NOMO-1 (cell line): Measurements from ENCODE around the gene ZBTB7B.
"Not testable (repeated sequence)": the region's sequence is repeated elsewhere in the genome, so short reads cannot be mapped to it uniquely, and the experiment has no call there.

ENCODE experiments used
- DNase-seq, 2 experiments: peaks; one replicate each; lab custom pipeline; 2025; ENCODE audit not compliant: unreplicated experiment in 2 of 2; lab: John Stamatoyannopoulos, UW

The ZBTB7B gene

DNA sequence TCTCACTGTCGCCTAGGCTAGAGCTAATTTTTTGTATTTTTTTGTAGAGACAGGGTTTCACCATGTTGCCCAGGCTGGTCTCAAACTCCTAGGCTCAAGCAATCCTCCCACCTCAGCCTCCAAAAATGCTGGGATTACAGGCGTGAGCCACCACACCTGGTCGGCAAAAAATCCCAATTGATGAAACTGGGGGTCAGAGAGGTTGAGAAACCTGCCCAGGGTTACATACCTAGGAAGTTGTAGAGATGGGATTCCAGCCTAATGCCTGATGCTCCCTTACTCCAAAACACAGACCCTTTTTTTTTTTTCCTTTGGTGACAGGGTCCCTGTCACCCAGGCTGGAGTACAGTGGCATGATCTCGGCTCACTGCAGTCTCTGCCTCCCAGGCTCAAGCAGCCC, 15.9 kb upstream of the ZBTB7B start:
- DNase-seq, result not testable (repeated sequence)

DNA sequence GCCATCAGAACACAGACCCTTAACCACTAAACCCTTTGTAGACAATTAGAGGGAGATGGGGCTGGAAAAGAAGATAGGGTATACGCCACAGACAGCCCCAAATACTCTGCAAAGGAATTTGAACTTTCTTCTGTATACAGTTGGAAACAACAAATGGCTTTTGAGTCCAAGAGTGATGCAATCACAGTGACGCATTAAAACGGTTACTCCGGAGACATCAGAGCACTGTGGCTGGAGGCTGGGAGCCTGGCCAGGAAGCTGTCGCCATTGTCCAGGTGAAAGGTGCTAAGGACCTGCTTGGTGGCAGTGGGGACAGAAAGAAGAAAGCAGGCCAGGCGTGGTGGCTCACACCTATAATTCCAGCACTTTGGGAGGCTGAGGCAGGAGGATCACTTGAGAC, 15.3 kb upstream of the ZBTB7B start:
- no peak for DNase-seq

DNA sequence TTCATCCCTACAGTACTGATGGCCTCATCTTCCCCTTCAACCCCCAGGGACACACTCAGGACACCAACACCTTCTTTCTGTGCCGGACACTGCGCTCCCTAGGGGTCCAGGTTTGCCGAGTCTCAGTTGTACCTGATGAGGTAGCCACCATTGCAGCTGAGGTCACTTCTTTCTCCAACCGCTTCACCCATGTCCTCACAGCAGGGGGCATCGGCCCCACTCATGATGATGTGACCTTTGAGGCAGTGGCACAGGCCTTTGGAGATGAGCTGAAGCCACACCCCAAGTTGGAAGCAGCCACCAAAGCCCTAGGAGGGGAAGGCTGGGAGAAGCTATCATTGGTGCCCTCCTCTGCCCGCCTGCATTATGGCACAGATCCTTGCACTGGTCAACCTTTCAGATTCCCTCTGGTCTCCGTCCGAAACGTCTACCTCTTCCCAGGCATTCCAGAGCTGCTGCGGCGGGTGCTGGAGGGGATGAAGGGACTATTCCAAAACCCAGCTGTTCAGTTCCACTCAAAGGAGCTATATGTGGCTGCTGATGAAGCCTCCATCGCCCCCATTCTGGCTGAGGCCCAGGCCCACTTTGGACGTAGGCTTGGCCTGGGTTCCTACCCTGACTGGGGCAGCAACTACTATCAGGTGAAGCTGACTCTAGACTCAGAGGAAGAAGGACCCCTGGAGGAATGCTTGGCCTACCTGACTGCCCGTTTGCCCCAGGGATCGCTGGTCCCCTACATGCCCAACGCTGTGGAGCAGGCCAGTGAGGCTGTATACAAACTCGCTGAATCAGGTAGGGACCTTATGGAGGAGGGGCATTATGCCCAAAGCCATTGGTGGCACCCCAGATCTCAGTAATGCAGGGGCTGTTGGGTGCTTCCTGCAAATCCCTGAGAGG, 14.3 kb upstream of the ZBTB7B start:
- DNase-seq, result no peak

DNA sequence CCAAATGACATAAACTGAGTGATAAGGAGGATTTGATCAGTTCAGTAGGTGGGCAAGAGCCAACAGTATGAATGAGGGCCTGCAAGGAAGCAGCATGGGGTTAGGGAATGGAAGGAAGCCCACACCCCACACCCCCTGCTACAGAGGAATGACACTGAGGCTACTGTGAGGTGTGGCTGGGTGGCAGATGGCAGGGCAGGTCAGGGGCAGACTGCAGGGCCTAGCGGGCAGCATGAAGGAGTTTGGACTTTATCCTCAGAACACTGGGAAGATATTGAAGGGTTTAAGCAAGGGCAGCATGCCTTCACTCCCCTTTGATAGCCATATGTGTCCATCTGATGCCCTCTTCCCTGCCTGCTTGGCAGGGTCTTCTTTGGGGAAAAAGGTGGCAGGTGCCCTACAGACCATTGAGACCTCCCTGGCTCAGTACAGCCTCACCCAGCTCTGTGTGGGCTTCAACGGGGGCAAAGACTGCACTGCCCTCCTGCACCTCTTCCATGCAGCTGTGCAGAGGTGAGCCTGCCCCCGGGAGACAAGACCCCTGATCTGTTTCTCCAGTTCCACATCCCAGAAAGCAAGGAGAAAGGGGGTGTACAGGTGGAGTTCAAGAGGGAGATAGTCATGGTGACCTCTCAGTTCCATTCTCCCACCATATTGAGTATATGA, 13.3 kb upstream of the ZBTB7B start:
- DNase-seq, result no peak

DNA sequence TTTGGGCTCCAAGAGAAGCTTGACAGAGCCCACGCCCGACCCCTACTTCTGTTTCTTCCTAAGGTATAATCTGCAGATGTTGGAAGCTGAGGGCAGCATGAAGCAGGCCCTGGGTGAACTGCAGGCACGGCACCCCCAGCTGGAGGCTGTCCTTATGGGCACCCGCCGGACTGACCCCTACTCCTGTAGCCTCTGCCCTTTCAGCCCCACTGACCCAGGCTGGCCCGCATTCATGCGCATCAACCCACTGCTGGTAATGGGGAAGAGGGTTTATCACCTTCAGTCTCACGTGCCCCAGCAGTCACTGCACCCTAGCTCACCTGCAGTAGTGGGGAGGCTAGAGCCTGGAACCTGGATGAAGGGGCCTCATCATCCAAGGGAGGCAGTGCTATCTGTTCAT, 12.3 kb upstream of the ZBTB7B start:
- no peak for DNase-seq

DNA sequence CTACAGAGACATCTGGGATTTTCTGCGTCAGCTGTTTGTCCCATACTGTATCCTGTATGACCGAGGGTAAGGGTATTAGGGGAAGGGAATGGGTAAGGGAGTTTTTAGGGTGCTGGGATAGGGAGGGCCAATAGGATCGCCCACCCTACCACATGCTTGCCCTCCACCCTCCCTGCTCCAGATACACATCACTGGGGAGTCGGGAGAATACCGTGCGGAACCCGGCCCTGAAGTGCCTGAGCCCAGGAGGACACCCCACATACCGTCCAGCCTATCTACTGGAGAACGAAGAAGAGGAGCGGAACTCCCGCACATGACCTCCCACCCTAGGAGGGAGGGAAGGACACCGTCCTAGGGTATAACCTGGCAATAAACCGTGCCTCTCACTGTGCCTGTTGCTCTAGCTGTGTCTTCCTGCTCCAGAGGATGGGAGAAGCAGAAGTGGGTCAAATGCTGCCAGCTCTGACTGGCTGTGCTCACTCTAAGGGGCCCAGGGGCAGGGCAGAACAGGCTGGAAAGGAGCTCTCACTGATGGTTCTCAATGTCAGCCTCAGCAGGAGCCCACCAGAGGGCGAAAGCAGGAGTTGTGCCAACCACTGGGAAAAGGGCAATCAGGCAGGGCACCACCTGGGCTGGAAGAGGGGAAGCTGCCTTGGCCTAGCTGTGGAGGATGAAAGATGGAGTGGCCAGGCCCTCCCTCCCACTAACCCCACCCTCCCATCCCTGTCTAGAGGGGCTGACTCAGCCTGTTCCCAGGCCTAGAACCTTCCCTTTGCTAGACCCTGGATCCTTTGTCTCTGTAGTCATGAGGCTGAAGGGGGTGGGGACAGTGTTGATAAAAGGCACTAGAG, 9.7 kb upstream of the ZBTB7B start:
- DNase-seq, result no peak

DNA sequence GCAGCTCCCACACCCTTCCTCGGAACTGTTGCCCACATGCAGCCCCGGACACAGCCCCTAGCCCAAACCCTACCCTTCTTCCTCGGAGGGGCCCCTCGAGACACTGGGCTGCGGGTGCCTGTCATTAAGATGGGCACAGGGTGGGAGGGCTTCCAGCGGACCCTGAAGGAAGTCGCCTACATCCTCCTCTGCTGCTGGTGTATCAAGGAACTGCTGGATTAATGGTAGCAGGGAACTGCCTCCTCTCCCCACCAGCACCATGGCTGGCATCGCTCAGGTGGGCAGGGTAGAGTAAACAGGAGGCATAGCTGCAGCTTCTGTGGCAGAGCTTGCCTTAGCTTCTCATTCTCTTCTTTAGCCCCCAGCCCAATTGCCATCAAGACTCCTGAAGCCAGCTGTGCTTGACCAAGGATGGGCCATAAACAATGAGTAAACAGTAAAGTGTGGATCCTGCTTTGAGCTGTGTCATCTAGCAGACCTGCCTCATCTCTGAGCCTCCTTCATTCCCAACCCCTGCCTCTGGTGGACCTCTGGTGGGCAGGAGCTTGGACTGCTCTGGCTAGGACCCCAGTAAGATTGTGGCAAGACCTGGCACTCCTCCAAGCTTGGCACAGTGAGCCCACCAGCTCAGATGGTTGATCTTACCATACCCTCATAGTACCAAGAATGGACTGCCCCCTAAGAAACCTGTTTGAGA, 8.9 kb upstream of the ZBTB7B start, which contains the start of gene LENEP:
Gene LENEP, plus strand, starts transcription at position 15 of the 697 bp plus-strand sequence. Its CDS starts 22 bp downstream, at position 37.
- no peak for DNase-seq

DNA sequence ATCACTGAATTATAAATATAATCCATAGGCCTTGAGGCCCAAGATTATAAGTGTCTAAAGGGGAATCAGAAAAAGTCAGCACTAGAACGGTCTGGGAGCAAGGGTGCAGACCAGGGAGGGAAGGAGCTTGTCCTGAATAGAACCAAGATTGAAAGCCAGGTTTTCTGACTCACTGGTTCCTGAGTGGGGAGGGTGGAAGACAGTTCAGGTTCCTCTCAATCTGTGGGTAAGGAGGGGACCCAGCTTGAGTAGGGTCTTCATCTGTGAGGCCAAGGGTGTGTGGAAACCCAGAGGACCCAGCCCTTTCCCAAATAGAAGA, 8.4 kb upstream of the ZBTB7B start:
- no peak for DNase-seq

DNA sequence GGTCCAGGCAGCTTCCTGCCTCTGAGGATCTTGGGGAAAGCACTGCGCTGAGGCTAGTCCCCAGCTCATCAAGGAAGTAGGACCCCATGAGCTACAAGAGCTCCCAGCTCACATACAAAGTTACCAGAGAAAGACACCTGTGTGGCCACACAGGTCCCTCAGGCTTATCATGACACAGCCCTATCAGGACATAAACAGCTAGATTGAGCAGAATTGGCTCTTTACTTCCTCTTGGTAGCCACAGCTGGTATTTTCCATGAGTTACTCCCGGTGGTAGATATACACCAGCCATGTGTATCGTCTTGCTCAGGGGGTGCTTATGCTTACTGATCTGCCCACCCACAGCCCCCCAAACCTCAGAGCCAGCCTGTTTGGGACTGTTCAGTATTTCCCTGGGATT, 8.0 kb upstream of the ZBTB7B start:
- no peak for DNase-seq

DNA sequence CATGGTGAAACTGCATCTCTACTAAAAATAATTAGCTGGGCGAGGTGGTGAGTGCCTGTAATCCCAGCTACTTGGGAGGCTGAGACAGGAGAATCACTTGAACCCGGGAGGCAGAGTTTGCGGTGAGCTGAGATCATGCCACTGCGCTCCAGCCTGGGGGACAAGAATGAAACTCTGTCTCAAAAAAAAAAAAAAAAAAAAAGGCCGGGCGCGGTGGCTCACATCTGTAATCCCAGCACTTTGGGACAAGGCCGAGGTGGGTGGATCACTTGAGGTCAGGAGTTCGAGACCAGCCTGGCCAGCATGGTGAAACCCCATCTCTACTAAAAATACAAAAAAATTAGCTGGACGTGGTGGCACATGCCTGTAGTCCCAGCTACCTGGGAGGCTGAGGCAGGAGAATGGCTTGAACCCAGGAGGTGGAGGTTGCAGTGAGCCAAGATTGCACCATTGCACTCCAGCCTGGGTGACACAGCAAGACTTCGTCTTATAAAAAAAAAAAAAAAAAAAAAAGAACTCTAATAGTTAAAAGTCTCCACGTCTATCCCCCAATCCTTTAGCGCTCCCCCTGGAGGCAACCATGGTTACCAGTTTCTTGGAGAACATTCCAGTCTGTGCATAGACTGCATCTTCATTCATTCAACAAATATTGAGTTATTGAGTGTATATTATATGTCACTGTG, 7.2 kb upstream of the ZBTB7B start:
- peak in 1 of 2 experiments; percentile 20 for DNase-seq

DNA sequence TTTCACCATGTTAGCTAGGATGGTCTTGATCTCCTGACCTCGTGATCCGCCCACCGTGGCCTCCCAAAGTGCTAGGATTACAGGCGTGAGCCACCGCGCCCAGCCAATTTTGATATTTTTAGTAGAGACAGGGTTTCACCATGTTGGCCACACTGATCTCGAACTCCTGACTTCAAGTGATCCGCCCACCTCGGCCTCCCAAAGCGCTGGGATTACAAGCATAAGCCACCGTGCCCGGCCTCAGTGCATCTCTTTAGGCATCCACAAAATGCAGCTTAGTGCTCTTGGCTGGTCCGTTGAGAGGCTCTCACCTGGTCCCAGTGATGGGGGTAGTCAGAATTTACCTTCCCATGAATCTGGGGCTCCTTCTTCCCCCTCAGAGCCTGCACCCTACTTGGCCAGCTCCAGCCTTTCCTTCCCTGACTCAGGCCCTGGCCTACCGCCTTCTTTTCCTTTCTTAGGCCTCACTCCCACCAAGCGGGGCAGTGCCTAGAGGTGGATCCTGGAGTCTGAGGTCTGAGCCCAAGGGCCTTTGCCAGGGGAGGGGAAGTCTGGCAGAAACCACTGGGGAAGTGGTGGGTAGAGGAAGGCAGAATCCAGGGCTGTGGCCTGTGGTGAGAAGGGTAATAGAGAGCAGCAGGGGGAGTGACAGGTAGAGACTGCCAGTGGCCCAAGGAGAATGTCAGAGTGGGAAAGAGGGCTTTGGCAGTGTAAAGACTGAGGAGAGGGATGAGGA, 5.5 kb upstream of the ZBTB7B start:
- DNase-seq, result peak; percentile 37 to 41

DNA sequence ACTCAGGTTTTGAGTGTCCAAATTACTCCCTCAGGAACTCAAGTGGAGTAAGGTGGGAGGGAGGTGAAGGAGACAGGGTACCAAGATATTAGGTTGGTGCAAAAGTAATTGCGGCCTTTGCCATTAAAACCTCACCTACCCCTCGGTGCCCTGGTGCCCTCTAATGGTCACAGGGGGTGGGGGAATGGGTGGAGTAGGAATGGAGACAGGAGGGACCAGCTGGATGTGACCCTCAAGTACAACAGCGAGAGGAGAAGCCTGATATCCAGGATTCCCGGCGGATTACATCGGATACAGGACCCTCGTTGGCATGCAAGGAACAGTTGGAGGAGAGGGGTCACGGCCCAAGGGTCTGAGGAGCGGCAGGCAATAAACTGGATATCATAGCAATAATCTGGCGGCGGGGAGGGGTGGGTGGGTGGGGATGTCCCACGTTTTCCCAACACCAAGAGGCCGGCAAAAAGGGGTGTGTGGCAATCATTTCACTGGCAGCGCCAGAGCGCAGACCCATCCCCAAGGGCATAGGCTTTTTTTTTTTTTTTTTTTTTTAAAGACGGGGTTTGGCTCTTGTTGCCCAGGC, 4.3 kb upstream of the ZBTB7B start:
- no peak for DNase-seq

DNA sequence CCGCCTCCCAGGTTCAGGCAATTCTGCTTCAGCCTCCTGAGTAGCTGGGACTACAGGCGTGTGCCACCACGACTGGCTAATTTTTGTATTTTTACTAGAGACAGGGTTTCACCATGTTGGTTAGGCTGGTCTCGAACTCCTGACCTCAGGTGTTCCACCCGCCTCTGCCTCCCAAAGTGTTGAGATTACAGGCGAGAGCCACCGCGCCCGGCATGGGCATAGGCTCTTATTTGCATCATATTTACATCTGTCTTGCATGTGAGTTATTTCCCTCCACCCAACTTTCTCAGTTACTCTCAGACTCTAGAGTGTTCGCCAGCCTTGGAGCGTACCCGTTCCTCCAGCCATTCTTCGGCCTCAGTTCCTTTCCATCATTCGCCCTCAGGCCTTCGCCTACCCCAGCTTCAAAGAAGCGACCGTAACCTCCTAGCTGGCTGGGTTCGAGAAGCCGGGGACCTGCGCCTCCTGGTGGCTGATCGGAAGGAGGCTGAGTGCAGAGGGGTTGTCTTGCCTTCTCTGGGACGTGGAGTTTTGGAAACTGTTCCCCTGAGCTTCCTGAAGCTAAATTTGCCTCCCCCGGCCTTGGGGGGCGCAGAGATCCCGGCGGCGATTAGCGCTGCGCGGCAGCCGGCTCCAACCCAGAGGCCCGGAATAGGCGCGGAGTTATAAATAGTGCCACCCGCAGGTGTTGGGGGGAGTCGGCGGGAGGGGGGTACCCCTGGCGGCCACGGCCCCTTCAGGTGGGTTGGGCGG, 3.6 kb upstream of the ZBTB7B start:
- peak; percentile 50 to 60 for DNase-seq

DNA sequence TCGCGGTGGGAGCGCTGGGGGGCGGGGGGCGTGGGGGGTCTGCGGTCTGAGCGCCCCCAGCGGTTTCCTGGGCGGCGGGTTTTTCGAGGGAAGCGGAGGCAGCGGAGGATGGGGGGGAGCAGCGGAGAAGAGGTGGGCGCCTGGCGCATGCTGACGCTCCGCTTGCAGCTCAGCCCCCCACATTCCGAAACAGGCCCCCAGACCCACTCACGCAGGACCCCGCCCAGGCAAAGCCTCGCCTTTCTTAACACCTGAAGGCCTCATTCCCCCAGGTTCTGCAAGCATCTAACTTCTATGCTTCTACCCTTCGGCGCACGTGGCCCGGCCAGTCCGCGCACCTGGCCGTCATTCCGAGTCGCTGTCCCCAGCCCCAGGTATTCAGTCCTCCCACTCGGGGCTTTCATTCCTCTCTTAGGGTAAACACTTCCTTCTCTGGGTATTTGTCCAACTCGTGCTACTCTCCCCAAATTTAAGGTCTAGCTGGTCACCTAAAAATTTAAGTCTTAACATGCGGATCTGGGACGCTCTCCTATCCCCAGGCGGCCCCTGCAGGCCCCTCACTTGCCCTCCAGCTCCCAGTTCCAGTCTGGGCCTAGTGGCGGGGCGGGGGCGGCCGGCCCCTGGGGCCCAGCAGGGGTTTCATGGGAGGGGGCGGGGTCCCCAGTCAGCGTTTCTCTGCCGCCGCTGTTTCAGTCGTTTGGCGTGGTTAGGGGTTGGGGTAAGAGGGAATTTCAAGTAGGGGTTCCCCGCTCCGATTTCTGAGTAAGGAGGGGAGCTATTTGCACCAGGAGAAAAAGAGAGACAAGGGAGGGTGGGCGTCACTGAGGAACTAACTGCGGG, 2.8 kb upstream of the ZBTB7B start:
- peak in 1 of 2 experiments; percentile 26 for DNase-seq

DNA sequence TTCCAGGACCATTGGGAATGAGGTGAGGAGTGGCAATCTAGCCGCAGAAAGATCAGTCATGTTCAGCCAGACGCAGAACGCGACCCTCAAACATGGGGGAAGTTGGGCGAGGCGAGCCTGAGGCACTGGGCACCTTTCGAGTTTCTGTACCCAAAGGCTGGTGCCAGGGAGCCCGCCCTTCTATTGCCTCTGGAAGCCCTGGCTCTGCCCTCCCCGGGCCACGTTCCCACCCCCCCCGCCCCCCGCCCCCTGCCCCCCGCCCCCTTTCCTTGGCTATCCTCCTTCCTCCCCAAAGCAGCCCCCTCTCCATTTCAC, 2.2 kb upstream of the ZBTB7B start:
- no peak for DNase-seq

DNA sequence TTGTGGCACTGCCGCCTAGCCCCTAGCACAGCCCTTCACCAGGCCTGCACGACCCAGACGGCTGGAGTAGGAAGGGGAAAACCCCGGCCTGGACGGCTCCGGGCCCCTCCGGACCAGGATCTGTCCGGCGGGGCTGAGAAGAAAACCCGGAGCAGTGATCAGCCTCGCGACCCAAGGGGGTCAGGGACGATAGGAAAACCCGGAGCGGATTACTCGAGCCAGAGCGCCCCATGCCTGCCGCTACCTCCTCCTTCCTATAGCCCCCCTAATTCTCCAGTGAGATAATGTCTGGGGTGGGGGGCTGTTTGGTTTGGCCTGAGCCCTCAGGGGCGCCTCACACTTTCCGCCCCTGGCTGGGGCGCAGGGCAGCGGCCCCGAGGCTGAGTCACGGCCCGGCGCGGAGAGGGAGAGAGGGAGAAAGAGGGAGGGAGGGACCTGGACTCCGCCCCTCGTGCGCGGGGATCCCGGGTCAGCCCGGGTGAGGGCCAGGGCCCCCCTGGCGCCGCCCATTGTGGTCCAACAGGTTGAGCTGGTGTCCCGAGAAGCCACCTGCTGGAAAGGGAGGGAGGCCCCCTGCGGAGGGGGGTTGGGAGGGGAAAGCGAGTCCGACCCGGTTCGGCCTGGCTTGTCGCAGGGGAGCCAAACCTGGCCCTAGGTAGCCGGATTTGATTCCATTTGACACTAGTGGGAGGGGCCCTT, 1.7 kb upstream of the ZBTB7B start:
- DNase-seq, result peak; percentile 82 to 87

DNA sequence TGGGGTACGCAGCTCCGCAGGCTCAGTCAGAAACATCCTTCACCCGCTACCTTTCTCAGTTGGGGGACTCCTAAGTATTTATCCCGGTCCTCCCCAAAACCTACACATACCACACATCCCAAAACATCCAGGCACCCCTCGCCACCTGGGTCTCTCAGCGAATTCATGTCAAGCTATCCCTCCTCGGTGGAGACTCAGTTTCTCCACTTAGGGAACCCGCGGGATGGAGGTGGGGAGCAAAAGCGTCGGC, 1.3 kb upstream of the ZBTB7B start:
- DNase-seq, result no peak
